Ovary (tissue), 3 donors: ENCODE results near the gene FAM20C.

Experiments
- CTCF ChIP-seq, 3 donors: fragments of 450-650 bp in 2 of 3; fragments of 200-600 bp in 1 of 3; IDR thresholded peaks; one replicate each; pipeline versions ENCODE4 v1.5.1 to v1.8.0; 2016 to 2022; ENCODE audit warnings: antibody characterized with exemption in 3 of 3, mild to moderate bottlenecking in 1 of 3
- EP300 ChIP-seq: sonication (generic); formaldehyde crosslinking; IDR thresholded peaks from one replicate; pipeline ENCODE4 v1.6.1; 2017; ENCODE audit warnings: antibody characterized with exemption
- POLR2A ChIP-seq: fragments of 450-650 bp; IDR thresholded peaks from one replicate; pipeline ENCODE4 v1.6.1; 2017; ENCODE audit warnings: antibody characterized with exemption, mild to moderate bottlenecking, moderate library complexity
- donor health status: DM: no; HTN: no; CAD: no.

DNA sequence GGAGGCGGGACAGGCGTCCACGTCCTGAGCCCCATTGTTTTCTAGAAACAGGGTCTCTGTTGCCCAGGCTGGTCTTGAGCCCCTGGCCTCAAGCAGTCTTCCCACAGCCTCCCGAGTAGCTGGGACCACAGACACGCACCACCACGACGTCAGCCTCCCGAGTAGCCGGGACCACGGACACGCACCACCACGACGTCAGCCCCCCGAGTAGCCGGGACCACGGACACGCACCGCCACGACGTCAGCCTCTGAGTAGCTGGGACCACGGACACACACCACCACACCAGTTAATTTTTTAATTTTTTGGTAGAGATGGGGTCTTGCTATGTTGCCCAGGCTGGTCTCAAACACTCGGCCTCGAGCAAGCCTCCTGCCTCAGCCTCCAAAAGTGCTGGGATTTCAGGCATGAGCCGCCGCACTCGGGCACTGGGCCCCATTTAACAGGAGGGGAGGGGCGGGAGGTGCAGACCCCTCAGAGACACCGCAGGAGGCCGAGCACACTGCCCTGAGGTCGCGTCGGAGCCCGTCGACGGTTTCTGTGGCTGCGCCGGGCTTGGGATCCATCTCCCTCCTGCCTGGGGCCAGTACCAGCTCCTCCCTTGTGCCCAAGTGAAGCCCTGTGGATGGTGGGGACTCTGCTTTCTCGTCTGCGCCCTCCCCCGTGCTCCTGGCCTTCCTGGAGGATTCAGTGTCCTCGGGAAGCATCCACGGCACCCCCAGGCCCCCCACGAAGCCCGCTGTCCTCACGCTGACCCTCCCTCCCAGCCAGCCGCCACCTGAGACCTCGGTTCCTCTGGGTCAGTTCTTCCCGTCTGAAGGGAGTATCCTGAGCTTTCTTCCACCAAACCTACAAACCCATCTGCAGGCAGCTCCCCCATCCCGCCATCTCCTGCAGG is 13.0 kb downstream of the FAM20C start:
- TF ChIP-seq CTCF (IDR thresholded peaks at IDR 0.05) (no peak), POLR2A (no peak), EP300 (no peak)
